Smooth muscle cell (in vitro differentiated cells): Measurements from ENCODE around the gene FBXW12. TPM values are rescaled to one million over a fixed set of nuclear protein-coding genes. Genes with fewer than 3 reads are reported as not detected.

ENCODE experiments used
- DNase-seq: peaks from one replicate; lab custom pipeline; 2025; ENCODE audit not compliant: unreplicated experiment; lab: John Stamatoyannopoulos, UW
- H2AFZ ChIP-seq: fragments of 200-600 bp; sonication (generic); 2 replicates; pipeline ENCODE4 v1.6.0; 2016; ENCODE audit warnings: antibody characterized with exemption, low read depth, mild to moderate bottlenecking
- H3F3A ChIP-seq: fragments of 200-600 bp; sonication (generic); 2 replicates; pipeline ENCODE4 v1.6.0; 2017; ENCODE audit warnings: antibody characterized with exemption, low read depth
- H3K27ac ChIP-seq: fragments of 200-600 bp; sonication (generic); 2 replicates; pipeline ENCODE4 v1.5.1; 2016; ENCODE audit warnings: low read depth, mild to moderate bottlenecking
- H3K27me3 ChIP-seq: fragments of 200-600 bp; sonication (generic); 2 replicates; pipeline ENCODE4 v1.6.1; 2016; ENCODE audit warnings: low read depth, mild to moderate bottlenecking
- H3K36me3 ChIP-seq: fragments of 200-600 bp; sonication (generic); 2 replicates; pipeline ENCODE4 v1.5.1; 2016; ENCODE audit warnings: low read depth
- H3K4me1 ChIP-seq: fragments of 200-600 bp; sonication (generic); 2 replicates; pipeline ENCODE4 v1.5.1; 2016; ENCODE audit warnings: low read depth
- H3K4me2 ChIP-seq: fragments of 200-600 bp; sonication (generic); 2 replicates; pipeline ENCODE4 v1.6.0; 2016; ENCODE audit warnings: mild to moderate bottlenecking
- H3K4me3 ChIP-seq: fragments of 200-600 bp; sonication (generic); 2 replicates; pipeline ENCODE4 v1.5.1; 2016; ENCODE audit warnings: mild to moderate bottlenecking
- H3K79me2 ChIP-seq: fragments of 200-600 bp; sonication (generic); 2 replicates; pipeline ENCODE4 v1.6.0; 2016; ENCODE audit warnings: low read depth, mild to moderate bottlenecking
- H3K9ac ChIP-seq: fragments of 200-600 bp; sonication (generic); 2 replicates; pipeline ENCODE4 v1.6.0; 2016; ENCODE audit warnings: low read depth
- H3K9me3 ChIP-seq: fragments of 200-600 bp; sonication (generic); replicated peaks from 2 replicates; pipeline ENCODE4 v1.5.1; 2016; ENCODE audit warnings: low read depth
- H4K20me1 ChIP-seq: fragments of 200-600 bp; sonication (generic); 2 replicates; pipeline ENCODE4 v1.6.0; 2016; ENCODE audit warnings: low read depth
- CTCF ChIP-seq: fragments of 200-600 bp; sonication (generic); IDR thresholded peaks from 2 replicates; pipeline ENCODE4 v1.5.1; 2017; ENCODE audit warnings: borderline replicate concordance, mild to moderate bottlenecking, antibody characterized with exemption; ENCODE audit not compliant: insufficient read depth, poor library complexity, severe bottlenecking
- WGBS: methylation state at CpG from one replicate; pipeline ENCODE4 v1.1.7; 2016; ENCODE audit warnings: low lambda C conversion rate; 5-methylcytosine and 5-hydroxymethylcytosine counted together
- polyA plus RNA-seq: library from polyadenylated mRNA; unstranded; fragments of >200 nt; fragmentation: Nextera tagmentation; extraction: Ambion mirVana; gene quantifications from 2 replicates; pipeline ENCODE4 v1.2.1, GENCODE V29; 2016
- total RNA-seq: library from RNA; depleted of rRNA; stranded (reverse); fragments of >200 nt; gene quantifications from 2 replicates; pipeline ENCODE4 v1.2.3, GENCODE V29; 2014

The FBXW12 gene
- total and polyA plus RNA-seq, 2 experiments from 2014 or later = 0.07 TPM; not detected in 1

DNA sequence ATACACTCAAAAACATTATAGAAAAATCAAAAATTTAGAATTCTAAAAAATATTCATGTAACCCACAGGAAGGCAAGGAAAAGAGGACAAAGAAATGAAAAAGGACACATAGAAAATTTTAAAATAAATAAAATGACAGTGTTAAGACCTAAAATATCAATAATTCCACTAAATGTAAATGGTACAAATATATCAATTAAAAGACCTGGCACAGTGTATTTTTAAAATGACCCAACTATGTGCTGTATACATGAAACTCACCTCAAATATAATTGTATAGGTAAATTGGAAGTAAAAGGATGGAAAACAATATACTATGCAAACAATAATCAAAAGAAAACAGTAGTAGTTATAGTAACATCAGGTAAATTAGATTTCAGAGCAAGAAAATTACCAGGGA is 10.1 kb upstream of the FBXW12 start:
- Histone ChIP-seq H3K27me3 (peaks cover 15% of the 10 kb centered on the region), H4K20me1 (no peaks in the 10 kb centered on the region), H3K79me2 (no peaks in the 10 kb centered on the region), H2AFZ (no peak overlapping the region), H3K4me2 (no peak overlapping the region), H3K4me3 (no peak overlapping the region), H3K27ac (no peak overlapping the region), H3F3A (no peaks in the 10 kb centered on the region), H3K36me3 (no peaks in the 10 kb centered on the region), H3K9me3 (peaks cover 4% of the 10 kb centered on the region), H3K4me1 (no peaks in the 10 kb centered on the region), H3K9ac (no peak overlapping the region)
- no peak for DNase-seq
- TF ChIP-seq CTCF = no peak

GRCh38 chr3:48364840-48365239 is 7.2 kb upstream of the FBXW12 start:
- H3K27me3 ChIP-seq = peaks cover 3% of the 10 kb centered on the region
- no peaks in the 10 kb centered on the region for H3F3A ChIP-seq
- no peak for TF ChIP-seq CTCF
- H3K4me1 ChIP-seq = no peaks in the 10 kb centered on the region
- no peaks in the 10 kb centered on the region for H4K20me1 ChIP-seq
- DNase-seq = no peak
- H2AFZ ChIP-seq = no peak overlapping the region
- H3K4me3 ChIP-seq = no peak overlapping the region
- H3K4me2 ChIP-seq = no peak overlapping the region
- 69% methylated on average over 1 of the region's 1 CpG for WGBS
- no peak overlapping the region for H3K27ac ChIP-seq
- H3K79me2 ChIP-seq = no peaks in the 10 kb centered on the region
- peaks cover 4% of the 10 kb centered on the region for H3K9me3 ChIP-seq
- H3K36me3 ChIP-seq = no peaks in the 10 kb centered on the region
- H3K9ac ChIP-seq = no peak overlapping the region

DNA sequence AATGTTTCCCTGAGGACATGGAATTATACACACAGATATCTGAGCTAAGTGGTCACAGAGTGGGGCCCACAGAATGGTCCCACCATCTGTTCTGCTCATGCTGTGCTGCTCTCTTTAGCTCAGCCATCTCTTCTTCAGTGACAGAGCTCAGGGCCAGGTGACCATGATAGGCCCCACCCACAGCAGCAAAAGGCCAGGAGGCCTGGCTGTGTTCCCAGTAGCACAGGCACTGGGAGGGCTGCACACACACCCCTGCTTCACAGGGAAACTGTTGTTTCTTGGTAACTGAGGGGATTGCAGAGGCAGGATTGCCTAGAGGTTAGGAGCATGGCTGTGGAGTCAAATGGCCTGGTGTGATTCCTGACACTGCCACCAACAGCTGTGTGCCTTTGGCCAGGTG is 4.8 kb upstream of the FBXW12 start:
- TF ChIP-seq CTCF = no peak
- H3K27me3 ChIP-seq = no peaks in the 10 kb centered on the region
- no peak overlapping the region for H3K4me2 ChIP-seq
- H3K27ac ChIP-seq = no peak overlapping the region
- H3K4me1 ChIP-seq = no peaks in the 10 kb centered on the region
- no peak overlapping the region for H3K9ac ChIP-seq
- H2AFZ ChIP-seq = no peak overlapping the region
- no peak for DNase-seq
- H3F3A ChIP-seq = no peaks in the 10 kb centered on the region
- no peaks in the 10 kb centered on the region for H3K36me3 ChIP-seq
- no peak overlapping the region for H3K4me3 ChIP-seq
- no peaks in the 10 kb centered on the region for H3K79me2 ChIP-seq
- no peaks in the 10 kb centered on the region for H4K20me1 ChIP-seq
- no peaks in the 10 kb centered on the region for H3K9me3 ChIP-seq

DNA sequence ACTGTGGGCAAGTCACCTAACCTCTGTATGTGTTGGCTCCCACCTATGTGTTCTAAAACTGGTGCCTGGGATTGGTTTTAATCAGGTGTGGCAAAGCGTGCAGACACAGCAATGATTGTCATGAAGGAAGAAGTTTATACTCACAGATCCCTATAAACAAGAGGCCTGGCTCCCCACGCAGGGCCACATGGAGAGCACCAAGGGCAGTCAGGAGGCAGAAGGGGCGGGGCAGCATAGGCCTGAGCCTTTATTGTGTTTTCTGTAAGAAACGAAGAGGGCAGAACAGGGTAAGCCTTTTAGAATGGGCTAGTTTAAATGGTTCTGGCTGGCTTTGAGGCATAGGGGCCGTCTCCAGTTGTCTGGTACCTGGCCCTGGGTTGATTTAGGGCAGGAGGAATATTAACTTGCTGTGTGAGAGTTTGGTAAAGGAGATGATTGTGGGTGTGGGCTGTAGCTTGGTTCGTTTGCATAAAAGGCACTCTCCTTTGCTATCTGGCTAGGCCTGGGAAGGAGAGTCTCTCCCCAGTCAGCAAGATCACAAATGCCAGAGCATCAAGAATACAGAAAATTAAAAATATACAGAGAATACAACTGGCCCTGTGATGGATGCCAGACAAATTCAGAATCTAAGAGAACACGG is 2.2 kb upstream of the FBXW12 start:
- no peaks in the 10 kb centered on the region for H4K20me1 ChIP-seq
- no peaks in the 10 kb centered on the region for H3F3A ChIP-seq
- no peaks in the 10 kb centered on the region for H3K9me3 ChIP-seq
- no peaks in the 10 kb centered on the region for H3K36me3 ChIP-seq
- no peaks in the 10 kb centered on the region for H3K79me2 ChIP-seq
- peaks cover 8% of the 10 kb centered on the region for H3K4me1 ChIP-seq
- H3K27ac ChIP-seq = no peak overlapping the region
- no peak overlapping the region for H2AFZ ChIP-seq
- H3K9ac ChIP-seq = no peak overlapping the region
- no peak for DNase-seq
- H3K4me3 ChIP-seq = no peak overlapping the region
- no peak for TF ChIP-seq CTCF
- no peaks in the 10 kb centered on the region for H3K27me3 ChIP-seq
- 63% methylated on average over 7 of the region's 7 CpGs for WGBS
- H3K4me2 ChIP-seq = no peak overlapping the region
